Iris pigment epithelial cell (primary cell): ENCODE results near the gene STOML1.
"Not testable (repeated sequence)": the region's sequence is repeated elsewhere in the genome, so short reads cannot be mapped to it uniquely, and the experiment has no call there.

Experiments used
- DNase-seq: peaks from one replicate; pipeline ENCODE4 v3.0.0-alpha.2; 2011; ENCODE audit warnings: low read depth

Gene STOML1

DNA sequence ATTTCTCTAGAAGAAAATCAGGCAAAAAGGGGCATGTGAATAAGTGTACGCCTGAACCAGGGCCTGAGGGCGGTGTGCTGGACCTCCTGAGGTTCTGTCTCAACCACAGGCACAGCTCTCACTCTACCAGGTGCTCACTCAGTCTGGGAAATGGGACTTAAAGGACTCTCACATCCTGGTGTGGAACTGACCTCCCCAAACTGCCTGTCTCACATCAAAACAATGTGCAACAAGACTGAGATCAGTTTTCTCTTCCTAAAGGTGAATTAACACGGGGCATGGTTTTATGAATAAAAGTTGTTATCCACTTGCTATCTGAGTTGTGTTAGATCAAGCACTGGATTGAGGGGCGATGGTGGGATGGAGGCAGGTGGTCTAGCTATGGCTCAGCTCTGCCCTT is 4.8 kb downstream of the STOML1 start:
- no peak for DNase-seq

DNA sequence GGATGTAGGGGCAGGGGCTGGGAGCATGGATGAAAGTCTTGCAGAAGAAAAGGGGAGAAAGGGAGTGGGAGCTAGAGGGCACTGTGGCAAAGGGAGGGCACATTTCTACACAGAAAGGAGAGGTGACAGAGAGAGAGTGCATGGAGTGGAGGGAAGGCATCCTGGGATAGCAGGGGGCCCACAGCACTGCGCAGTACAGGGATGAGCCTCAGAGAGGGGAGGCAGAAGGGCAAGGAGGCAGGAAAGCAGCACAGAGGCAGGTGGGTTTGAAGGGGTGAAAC is 5.4 kb downstream of the STOML1 start:
- no peak for DNase-seq

DNA sequence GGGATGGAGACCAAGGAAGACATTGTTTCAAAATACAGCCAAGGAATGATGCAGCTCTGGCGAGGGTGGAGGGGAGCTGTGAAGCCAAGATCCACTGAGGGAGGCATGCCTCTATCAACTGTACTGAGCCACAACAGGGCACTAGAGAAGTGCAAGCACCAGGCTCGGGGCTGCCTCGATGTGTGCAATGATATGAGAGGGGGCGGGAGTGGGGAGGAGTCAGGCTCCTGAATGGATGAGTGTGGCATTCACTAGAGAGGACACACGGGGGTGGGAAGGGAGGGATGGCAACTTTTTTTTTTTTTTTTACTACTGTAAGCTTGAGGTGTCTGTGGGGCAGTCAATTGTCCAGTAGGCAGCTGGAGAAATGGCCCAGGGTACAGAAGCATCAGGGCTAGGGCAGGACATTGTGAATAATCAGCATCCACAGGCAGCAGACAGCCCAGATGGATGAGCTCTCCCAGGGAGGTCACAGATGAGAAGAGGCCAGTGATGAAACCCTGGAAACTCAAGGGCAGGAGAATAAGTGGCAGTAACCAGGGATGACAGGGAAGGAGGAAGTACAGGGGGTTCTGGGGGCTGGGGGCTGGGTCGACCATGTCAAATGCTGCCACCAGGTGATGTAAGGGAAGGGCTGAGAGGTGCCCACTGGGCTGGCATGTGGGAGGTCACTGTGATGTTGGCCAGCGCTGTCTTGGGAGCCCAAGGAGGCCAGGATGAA is 5.9 kb downstream of the STOML1 start:
- DNase-seq = no peak

DNA sequence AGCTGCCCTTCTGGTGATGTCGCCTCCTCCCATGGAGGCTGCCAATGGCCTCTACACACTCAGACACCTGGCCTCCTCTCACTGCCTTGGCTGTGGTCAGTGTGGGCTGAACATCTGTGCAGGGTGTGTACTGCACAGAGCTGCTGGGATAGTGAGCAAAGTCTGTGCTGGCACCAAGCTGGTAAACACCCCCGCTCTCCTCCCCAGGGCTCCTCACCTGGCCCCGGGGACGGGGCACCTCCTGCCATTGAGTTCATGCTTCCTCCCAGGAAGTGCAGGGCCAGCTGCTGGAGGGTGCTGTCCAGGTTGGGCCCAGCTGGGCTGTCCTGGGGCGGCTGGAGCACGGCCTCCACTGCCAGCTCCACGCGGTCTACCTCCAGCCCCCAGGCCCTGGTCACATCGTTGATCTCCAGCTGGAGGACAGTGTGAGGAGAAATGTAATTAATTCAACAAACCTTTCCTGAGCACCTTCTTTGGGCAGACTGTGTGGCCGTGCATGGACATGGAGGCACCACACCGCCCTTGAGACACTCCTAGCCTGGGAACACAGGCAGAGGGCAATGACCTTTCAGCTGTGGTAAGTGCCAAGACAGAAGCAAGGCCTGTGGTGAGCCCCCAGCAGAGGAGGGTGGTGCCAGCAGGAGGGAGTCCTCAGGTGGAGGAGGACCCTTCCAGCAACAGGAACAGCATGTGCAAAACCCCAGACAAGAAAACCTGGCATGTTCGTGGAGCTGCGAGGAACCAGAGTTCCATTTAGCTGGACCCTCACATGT is 6.8 kb downstream of the STOML1 start:
- DNase-seq = peak; percentile 65

DNA sequence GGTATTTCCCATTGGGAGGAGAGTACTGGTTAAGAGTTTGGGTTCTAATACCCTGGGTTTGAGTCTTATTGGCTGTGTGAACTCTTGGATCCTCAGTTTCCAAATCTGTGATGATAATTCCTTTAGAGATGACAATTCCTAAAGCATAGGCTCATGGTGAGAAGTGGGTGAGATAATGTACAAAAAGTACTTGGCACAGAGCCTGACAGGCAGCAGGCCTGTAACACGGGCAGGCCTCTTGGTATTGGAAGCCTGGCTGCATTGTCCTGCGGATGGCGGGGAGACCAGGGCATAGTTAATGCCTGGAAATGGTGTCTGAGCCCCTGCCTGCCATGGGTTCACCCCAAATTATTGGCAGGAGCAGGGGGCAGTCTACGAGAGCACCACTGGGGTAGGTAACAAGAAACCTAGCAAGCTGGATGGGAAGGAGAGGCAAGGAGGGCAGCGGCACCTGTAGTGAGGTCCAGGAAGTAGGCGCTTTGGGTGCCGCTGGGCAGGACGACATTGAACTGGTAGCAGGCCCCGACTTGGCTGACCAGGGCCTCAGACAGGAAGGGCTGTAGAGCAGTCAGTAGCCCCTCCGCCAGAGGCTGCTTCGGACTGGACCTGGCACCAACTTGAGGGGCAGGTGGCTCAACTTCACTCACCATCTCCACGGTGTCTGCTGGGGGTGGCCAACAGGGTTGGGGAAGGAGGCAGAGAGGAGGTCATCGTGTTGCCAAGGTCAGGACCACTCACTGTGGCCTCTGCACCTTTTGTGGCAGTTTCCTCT is 7.7 kb downstream of the STOML1 start:
- no peak for DNase-seq

DNA sequence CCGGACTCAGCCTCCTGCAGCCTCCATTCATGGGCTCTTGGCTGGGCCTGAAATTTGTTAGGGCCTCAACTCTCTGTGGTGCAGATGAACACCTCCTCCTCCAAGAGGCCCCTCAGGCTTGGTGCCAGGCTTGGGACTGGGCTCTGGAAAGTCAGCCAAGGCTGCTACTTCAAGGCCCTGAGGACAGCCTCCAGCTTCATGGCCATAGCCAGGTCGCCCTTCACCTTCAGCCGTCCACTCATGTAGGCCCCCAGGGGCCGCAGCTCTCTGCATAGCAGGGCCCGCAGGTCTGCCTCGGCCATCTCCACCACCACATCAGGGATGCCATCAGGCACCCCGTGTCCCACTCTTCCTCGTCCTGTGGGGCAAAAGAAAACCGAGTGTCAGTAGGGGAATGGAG is 8.3 kb downstream of the STOML1 start:
- DNase-seq = no peak

DNA sequence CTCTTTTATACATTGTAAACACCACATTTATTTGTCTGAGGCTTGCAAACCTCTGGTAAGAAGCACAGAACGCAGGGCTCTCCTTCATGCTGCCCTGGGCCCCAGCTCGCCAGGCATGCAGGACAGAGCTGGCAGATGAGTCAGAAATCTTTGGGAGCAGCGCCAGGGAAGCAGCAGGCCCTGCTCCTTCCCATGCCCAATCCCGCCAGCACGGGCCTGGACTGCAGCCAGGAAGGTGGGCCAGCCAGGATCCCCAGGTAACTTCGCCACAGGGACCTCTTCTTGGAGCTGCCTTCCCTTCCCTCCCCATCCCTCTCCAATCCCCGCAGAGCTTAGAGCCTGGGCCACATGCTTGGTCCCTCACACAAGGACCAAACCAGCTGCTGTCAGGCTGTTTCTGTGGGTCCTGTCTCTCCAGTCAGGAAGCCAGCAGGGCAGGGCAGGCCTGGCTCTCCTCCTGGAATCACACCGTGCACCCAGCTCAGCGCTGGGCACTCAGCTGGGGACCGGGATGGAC is 8.8 kb downstream of the STOML1 start:
- peak; percentile 79 for DNase-seq

DNA sequence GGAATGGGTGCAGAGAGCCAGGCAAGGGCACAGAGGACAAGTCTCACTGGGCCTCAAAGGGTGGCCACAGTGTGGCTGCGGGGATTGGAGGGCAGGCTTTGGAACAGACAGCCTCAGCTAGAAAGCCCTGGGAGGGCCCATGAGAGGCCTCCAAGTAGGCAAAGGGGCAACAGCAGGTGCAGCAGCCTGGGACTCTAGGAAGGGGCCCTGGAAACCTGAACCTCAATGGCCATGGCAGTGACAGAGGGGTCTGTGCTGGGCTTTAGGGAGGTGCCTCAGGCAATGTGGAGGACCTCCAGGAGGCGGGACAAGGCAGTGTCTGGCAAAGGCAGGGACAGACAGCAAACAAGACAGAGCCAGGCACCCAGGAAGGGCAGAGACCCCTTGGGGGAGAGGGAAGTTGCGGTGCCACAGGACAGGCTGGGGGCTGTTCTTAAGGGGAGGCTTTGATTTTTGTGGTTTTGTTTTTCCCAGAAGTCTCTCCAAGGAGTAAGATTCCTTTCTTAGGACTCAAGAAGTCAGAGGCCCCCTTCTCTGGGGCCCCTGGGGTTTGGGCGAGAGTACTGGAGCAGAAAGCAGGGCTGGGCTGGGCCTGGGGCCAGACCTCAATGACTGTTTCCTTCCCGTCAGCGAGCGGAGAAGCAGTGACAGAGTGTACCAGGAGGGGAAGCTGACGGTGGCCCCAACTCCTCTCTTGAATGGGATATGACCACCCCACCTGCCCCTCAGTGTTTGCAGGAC is 9.7 kb downstream of the STOML1 start:
- peak; percentile 88 for DNase-seq

DNA sequence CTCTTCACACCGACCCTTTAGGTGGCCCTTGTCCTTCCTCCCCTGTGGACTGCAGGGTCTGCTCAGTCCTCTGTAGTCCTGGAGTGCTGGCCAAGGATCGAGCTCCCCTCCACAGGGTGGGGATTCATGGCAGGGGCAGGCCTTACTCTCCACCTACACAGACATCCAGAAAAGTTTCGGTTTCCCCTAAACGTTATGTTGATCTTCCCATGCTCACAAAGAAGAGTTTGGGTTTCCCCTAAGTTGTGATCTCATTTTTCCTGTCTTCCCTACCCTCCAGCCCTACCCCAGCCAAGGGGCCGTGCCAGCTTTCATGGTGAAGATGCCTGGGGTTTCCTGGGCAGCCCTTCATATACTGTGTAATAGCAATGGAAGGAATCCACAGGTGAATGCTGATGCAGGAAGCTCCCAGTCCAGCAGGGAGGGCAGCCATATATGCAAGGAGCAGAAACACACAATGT is 10.3 kb downstream of the STOML1 start:
- peak; percentile 38 for DNase-seq

DNA sequence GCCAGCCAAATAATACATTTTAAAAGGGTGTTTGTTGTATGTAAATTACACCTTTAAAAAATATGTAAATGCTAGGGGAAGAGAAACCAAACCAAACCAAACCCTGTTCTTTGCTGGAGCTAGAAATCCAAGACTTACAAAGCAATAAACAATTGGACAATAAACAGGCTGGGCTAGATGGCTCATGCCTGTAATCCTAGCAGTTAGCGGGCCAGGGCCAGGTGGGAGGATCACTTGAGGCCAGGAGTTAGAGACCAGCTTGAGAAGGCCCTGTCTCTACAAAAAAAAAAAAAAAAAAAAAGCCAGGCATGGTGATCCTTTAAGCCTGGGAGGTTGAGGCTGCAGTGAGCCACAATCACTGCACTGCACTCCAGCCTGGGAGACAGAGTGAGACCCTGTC is 12.5 kb downstream of the STOML1 start:
- no peak for DNase-seq

DNA sequence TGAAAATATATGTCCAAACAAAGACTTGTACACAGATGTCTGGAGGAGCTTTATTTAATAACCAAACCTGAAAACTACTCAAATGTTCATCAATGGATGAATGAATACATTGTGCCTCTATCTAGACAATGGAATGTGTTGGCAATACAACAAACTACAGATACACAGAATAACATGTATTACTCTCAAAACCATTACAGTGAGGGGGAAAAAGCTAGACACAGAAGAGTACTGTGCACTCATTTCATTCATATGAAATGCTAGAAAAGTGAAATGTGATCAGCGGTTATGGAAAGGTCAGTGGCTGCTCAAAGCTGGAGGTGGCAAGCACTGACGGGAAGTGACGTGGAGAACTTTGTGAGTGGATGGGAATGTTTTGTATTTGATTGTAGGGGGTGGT is 13.2 kb downstream of the STOML1 start:
- DNase-seq = no peak

DNA sequence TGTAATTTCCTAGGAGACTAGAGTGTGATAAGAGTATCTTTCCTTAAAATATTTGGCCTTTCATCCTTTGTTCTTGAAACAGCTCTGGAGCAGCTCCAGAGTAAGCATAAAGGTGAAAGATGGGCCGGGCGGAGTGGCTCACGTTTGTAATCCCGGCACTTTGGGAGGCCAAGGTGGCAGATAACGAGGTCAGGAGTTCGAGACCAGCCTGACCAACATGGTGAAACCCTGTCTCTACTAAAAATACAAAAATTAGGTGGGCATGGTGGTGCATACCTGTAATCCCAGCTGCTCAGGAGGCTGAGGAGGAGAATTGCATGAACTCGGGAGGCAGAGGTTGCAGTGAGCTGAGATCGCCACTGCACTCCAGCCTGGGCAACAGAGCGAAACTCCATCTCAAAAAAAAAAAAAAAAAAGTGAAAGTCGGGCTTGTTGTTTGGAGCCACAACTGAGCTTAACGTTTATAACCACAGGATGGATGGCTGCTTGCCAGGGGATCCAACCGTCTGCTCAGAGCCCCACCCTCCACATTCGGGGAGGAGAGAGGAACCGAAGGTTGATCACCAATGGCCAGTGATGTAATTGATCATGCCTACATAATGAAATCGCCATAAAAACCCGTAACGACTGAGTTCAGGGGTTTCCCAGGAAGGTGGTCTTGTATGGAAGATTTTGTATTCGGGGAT is 16.5 kb downstream of the STOML1 start:
- DNase-seq = peak; percentile 59

DNA sequence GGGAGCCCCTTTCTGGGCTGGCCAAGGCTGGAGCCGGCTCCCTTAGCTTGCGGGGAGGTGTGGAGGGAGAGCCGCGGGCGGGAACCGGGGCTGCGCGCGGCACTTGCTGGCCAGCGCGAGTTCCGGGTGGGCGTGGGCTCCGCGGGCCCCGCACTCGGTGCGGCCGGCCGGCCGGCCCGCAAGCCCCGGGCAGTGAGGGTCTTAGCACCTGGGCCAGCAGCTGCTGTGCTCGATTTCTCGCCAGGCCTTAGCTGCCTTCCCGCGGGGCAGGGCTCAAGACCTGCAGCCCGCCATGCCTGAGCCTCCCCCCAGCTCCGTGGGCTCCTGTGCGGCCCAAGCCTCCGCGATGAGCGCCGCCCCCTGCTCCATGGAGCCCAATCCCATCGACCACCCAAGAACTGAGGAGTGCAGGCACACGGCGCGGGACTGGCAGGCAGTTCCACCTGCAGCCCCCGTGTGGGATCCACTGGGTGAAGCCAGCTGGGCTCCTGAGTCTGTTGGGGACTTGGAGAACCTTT is 18.4 kb downstream of the STOML1 start:
- not testable (repeated sequence) for DNase-seq

DNA sequence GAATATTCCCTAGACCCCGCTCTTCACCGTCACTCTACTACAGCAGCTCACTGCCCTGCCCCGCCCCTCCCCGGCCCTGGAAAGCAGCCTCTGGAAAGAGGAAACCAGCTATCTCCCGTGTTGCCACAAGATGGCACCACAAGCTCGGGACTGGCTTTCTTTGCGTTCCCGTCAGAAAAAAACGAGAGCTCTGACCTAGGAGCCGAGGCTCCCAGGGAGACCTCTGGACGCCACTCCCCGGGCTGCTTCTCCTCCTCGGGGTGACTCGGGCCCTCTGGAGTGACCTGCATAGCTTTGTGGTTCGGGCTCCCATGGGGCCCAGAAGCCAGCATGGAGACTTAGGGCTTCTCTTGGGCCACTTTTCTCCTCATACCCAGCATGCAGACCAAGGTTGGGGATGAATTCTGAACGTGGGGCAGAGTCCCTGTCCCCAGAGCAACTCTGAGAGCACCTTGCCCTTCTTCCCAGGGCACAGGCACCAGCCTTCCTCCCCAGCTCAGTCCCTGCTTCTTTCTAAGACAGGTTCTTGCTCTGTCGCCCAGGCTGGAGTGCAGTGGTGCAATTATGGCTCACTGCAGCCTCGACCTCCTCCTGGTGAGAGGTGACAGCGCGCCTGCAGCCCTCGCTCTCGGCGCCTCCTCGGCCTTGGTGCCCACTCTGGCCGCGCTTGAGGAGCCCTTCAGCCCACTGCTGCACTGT is 19.0 kb downstream of the STOML1 start:
- peak; percentile 69 for DNase-seq

DNA sequence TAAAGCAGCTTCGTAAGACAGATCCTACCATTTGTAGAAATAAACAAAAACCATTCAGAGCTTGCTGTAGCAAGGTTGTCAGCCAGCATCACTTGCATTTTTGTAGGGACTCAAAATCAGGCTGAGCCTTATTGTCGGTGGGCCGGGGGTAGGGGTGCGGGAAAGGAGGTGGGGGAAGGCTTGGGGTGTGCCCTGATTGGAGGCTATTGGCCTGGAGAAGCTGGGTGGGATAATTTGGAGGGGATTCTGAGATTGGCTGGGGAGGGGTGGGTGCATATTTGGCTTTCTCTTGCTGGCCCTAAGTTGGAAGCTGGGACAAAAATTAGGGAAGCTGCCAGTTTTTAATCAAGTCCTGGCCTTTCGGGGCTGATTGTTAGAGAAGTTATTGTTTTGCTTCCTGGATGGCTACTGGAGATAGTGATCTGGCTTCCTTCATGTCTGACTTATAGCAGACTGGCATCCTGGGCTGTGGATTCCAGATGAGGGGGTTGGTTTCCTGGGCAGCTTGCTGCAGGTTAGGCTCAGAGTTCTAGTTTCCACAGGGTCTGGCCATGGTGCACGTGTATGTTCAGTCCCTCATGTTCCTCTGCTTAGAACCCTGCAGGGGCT is 22.8 kb downstream of the STOML1 start:
- DNase-seq = no peak

DNA sequence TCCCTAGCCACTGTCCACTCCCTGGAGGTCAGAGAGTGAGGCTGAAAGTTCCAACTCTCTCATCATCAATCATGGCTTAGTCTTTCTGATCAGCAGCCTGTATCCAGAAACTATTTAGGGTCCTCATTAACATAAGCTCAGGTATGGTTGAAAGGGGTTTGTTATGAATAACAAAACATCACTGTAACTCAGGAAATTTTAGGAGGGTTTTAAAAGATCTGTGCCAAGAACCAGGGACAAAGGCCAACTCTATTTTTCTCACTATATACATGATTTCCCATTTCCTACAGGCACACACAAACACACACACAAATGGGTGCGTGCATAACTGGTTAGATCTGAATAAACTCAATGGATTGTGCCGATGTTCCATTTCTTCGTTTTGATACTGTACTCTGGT is 23.6 kb downstream of the STOML1 start:
- no peak for DNase-seq

DNA sequence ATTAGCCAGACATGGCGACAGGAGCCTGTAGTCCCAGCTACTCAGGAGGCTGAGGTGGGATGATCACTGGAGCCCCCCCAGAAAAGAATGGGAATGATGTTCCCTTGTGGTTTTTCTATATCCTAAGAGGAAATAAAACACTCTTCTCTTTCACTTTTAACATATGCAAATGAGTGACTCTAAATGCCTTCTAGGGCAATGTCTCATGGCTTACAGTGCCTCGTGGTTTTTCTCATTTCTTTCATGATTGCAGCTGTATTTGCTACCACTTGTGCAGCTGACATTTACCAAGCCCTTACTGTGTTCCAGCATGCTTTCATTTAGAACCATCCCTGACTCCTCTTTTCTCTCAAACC is 26.4 kb downstream of the STOML1 start:
- DNase-seq = peak; percentile 55

DNA sequence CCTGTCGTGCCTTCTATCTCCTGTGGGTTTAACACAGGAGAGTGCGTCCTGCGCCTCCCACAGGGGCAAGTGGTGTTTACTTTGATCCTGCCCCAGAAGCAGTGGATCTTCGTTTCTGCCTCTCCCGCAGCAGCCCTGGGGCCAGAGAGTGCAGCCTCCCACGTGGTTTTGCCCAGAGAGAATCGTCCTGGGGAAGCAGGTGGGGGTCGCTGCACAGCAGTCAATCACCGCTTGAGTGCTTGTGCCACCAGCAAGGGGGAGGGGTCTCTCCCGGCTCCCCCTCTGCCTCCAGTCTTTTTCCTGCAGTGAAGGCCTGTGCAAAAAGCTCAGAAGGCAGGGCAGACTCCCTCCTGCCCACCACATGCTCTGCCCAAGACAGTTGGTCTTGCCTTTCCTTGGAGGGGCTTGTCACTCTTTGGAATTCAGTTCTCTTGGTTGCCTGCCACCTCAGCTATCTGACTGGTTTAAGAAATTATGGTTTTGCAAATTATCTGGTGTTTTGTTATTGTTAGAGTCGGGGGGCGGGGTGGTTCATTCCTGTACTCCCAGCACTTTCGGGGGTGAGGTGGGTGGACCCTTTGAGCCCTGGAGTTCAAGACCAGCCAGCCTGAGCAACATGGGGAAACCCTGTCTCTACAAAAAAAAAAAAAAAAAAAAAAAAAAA is 26.9 kb downstream of the STOML1 start:
- DNase-seq = no peak

DNA sequence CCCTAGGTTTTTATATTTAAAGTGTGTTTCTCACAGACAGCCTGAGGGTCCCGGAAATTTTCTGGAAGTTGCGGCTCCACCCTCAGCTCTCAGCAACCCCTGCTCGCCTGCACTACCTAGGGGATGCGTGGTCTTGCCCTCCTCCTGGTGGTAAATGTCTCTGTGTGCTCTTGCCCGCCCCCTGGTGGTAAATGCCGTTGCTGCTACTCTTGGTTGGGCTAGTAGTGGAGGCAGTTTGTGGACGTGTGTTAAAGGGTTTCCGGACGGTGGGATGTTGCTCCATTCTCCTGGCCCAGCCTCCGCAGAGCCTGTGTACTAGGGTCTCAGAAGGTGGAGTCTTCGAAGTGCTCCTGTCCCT is 27.4 kb downstream of the STOML1 start:
- peak; percentile 62 for DNase-seq

DNA sequence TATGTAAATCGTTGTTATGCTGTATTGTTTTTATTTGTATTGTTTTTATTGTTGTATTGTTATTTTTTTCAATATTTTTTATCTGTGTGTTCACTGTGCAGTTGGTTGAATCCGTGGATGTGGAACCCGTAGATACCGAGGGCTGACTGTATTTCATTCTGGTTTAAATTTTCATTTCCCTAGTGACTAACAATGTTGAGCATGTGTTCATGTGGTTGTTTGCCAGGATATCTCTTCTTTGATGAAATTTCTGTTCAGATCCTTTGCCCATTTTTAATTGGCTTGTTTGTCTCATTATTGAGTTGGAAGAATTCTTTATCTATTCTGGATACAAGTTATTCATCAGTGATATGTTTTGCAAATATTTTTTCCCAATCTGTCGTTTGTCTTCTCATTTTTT is 29.7 kb downstream of the STOML1 start:
- DNase-seq = no peak
